Nucleus accumbens (tissue), 56 donors: ENCODE data around the gene FAM120B.
"Not testable (repeated sequence)": the region's sequence is repeated elsewhere in the genome, so short reads cannot be mapped to it uniquely, and the experiment has no call there.

Experiments
- DNase-seq, 56 donors: peaks; one replicate each; lab custom pipeline; 2025; lab: John Stamatoyannopoulos, UW

The FAM120B gene

DNA sequence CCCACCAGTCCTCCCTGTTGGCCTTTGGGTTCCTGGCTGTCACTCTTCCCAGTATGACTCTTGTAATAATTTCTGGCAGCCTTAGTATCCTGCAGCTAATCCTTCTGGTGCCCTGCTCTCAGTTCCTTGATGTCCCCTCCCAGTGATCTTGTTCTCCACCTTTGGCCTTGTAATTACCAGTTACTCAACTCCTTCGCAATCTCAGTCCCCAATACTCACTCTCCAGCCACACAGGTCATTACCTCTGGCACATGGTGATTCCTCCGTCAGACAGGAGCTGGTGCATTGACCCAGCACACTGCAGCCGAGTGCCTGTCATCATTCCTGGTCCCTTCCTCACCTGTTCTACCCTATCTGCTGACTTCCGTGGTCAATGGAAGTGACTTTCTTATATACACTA, 101.4 kb downstream of the FAM120B start:
- no peak for DNase-seq

DNA sequence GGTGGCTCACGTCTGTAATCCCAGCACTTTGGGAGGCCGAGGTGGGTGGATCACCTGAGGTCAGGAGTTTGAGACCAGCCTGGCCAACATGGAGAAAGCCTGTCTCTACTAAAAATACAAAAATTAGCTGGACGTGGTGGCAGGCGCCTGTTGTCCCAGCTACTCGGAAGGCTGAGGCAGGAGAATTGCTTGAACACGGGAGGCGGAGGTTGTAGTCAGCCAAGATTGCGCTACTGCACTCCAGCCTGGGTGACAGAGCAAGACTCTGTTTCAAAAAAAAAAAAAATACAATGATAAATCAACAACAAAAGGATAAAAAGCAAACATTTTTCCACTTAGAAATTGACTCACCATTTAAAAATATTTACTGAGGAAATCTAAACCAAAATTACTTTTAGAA, 103.2 kb downstream of the FAM120B start:
- not testable (repeated sequence) for DNase-seq

DNA sequence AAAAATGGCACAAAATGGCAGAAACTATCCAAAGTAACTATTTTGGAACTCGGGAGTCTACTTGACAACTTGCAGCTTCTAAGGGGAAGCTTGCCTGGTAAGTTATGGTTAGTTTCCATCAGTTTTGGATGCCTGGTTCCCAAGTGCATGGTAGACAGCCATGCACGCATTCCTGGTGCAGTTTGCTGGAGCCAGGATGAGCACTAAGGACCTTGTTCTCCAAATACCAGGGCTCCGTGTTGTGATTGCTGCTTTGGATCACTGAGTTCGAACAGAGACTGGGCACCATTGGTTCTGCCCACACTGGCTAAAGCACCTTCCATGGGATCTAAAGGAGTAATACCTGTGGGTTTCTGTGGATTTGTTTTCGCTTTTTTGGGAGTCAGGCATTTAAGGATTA, 103.7 kb downstream of the FAM120B start:
- no peak for DNase-seq

DNA sequence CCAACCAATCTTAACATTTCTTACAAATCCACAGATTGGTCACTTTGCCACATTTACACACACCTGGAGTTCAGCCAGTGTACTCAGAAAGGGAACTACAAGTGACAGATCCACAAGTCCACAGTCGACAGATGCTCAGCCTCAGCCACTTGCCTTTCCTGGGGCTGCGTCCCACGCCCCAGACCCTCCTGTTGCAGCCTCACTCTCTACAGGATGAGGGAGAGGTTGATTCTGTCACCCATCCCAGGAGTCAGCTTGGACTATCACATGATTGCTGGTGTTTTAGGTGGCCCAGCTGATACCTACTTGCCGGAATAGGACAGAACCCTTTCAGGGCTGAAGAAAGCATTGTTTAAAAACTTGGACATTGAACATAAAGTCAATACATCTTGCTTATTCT, 108.8 kb downstream of the FAM120B start:
- DNase-seq, result no peak

DNA sequence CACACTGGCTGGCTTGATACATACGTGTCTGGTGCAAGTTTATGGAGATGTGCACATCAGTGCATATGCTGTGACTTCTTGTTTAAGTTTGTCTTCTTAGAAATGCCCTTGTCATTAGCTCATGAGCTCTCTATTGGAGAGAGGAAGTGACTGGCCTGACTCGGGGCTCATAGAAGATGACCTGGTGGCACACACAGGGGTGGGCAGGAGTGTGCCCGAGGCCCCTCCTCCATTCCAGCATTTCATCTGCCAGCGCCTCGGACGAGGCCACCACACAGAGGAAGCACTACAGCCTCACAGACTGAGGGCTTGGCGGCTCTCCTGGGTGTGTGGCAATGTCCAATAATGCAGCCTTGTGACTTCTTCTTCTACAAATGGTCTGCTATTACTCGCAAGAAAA, 109.7 kb downstream of the FAM120B start:
- DNase-seq, result no peak

DNA sequence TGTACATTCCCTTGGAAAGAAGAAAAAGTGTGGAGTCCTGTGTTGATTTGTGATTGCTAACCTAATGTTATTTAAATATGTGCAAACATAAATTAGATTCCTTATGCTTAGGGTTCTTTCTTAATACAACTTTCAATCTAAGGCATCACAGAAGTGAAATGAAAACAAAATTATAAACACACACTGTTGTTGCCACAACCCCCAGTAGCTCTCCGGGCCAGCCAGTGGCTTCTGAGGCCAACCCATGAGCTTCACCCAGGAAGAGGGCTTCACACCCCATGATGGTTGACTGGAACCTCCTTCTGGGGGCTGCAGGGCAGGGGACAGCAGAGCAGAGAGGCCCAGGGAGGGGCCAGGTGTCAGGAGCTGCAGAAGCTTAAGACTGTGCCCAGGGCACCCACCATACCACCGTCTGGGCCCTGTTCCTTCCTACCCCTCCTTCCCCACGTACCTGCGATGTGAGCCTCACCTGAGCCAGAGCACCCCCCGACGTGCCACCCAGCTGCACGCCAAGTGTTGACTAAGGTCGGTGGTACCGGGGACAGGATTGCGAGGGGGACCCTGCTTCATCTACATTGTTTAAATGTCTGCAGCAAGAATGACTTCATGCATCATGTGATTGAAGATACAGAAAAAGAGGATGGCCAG, 110.5 kb downstream of the FAM120B start:
- no peak for DNase-seq

DNA sequence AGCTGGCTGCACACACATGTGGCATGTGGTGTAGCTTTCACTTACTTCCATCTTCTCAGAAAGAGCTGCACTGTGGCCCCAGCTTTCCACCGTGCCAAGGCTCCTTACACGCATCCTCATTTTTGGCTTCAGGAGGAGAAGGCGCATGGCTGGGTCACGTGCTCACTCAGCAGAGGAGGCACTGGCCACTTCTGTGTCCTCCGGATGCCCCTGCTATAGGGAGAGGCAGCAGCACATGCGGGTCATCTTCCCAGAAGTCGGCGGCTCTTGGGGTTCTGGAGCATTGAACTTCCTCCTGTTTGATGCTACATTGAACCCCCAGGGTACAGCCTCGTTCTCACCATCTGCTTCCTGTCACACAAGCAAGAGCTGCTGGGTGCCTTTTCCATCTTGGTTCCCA, 111.3 kb downstream of the FAM120B start:
- no peak for DNase-seq

DNA sequence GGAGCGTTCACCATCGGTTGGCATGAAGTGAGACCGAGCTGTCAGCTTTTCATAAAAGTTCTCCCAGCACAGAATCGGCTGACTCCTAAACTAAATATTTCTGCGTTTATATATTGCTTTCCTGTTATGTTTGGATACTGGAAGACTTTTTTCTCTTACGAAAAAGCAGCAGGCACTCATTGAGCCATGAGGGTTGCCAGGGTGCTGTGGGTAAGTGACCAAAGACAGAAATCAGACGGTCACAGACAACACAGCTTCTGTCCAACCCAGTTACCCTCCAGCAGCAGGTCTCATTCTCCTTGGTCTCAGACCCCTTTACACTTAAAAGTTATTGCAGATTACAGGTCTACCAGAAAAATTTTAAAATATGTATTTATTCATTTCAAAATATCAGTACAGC, 113.7 kb downstream of the FAM120B start:
- no peak for DNase-seq

DNA sequence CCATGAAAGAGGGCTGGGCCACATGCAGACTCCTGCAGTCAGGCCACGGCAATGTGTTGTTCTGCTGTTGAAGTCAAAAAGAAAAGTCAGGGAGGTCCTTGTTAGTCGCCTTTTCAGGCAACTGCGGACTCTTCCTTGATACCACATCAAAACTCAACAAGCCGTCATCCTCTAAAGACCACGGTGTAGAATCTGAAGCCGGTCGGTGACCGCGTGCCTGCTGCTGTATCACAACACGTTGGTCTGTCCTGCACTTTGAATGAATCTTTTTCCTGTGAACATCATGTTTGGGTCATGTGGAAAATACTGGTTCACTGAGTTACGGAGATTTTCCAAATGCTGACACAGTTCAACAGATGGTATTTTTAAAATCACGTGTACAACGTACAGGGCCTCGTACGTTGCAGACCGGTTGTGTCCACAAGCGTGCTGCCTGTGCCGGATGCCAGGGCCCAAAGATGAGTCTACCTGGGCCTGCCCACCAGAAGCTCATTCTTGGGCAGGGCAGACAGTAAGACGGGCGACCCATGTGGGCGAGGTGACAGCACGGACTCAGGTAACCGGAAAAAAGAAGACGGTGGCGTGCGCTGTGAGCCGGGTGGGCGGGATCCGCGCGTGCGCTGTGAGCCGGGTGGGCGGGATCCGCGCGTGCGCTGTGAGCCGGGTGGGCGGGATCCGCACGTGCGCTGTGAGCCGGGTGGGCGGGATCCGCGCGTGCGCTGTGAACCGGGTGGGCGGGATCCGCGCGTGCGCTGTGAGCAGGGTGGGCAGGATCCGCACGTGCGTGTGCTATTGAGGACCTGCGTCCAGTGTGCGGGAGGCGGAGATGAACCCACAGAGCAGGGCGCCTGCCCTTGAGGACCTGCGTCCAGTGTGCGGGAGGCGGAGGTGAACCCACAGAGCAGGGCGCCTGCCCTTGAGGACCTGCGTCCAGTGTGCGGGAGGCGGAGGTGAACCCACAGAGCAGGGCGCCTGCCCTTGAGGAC, 114.5 kb downstream of the FAM120B start:
- no peak for DNase-seq

DNA sequence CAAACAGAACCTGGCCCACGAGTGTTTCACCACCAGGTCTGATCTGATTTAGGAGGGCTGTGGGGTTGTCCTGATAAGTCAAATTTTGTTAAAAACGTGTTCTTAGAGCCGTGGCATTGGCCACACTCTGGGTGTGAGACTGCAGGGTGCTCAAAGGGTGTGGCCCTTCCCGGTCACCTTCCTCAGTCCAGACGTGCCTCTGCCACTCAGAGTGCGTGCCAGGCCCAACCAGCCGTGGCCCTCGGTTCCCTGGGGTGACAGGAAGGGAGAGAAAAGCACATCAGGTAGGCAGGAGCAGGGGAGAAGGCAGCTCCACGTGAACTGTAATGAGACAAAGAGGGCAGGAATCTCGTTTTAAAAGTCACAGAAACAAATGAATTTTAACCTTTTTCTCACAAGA, 115.4 kb downstream of the FAM120B start:
- no peak for DNase-seq

DNA sequence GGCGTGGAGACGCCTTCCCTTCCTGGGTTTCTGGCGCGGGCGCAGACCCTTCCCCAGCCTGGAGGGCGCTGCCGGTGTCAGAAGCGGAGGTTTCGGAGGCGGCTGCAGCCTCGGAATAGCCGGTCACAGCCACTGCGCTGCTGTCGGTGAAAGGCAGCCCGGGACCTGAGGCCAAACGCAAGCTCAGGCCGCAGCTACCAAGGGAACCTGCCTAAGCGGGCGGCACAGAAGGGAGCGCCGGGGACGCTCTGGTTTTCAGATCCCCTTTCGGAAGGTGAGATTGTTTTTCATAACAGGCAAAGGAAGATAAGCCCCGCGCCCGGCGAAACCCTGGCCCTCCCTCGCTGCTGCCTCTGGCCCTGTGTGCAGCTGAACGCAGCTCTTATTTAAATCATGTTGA, 116.5 kb downstream of the FAM120B start:
- no peak for DNase-seq

DNA sequence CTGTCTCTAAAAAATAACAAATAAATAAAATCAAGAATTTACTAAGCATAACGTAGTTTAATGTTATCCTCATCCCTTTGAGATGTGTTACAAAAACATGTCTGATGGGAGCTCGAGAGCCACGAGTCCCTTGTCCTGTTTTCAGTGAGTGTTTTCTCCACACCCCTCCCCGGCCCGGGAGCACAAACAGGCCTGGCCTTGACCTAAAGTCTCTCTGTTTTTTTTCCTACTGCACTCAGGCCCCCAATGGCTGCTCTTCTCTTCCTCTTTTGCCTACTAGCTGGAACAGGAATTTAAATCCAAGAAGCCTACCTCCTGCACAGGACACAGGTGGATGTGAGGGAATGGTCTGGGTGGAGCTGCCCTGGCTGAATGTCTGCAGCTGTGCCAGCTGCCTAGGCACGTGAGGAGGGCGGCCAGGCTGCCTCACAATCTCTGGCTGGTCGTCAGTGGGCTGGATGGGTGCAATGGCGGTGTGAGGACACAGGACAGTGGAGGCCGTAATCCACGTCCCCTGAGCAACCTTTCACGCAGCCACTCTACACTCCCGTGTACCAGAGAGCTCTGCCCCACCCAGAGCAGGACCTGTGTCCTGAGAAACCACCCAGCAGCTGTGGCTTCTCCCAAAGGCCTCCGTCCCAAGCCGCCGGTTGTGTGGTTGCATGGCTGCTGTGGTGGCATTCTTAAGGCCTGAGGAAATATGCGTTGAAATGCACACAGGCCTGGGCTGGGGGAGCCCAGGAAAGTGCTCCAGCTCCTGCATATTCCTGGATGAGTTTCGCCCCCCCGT, 117.5 kb downstream of the FAM120B start:
- DNase-seq, result no peak

DNA sequence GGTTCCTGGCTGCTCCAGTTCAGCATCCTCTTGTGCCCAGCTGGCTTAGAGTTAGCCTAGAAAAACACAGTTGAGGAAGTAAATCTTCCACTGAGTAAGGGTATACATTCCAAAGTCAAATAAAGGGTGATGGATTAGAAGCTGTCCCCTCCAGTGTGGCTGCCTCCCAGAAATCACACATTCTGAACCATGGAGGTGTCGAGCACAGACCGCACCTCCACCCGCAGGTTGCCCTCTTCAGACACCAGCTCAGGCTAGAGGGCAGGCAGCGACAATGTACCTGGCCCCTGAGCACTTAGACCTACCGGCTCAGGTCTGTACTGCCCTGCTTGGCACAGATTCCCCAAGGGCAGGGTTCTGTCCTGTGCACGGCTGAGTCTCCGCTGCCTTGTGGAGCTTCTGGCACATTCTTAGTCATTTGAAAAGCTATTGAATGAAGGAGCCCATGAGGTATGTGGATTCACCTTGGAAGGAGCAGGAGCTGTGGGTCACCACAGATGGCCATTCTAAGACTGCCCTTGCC, 118.1 kb downstream of the FAM120B start:
- no peak for DNase-seq

DNA sequence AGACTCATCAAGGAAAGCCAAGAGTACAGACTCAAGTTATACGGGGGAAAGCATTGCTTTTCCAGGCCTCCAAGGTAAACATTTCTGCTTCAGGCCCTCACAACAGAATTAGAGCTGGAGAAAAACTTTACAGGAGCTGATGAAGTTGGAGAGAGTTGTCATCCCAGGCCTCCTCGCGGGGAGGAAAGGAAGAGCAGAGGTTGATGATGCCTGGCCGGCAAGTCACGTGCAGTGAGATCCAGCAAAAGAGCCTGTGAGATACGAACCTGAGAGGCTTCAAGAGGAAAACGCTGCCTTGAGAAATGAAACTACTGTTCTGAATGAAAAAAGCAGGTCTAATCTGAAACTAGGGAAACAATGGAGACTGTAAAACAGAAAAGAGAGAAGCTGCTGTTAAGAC, 122.9 kb downstream of the FAM120B start:
- no peak for DNase-seq

DNA sequence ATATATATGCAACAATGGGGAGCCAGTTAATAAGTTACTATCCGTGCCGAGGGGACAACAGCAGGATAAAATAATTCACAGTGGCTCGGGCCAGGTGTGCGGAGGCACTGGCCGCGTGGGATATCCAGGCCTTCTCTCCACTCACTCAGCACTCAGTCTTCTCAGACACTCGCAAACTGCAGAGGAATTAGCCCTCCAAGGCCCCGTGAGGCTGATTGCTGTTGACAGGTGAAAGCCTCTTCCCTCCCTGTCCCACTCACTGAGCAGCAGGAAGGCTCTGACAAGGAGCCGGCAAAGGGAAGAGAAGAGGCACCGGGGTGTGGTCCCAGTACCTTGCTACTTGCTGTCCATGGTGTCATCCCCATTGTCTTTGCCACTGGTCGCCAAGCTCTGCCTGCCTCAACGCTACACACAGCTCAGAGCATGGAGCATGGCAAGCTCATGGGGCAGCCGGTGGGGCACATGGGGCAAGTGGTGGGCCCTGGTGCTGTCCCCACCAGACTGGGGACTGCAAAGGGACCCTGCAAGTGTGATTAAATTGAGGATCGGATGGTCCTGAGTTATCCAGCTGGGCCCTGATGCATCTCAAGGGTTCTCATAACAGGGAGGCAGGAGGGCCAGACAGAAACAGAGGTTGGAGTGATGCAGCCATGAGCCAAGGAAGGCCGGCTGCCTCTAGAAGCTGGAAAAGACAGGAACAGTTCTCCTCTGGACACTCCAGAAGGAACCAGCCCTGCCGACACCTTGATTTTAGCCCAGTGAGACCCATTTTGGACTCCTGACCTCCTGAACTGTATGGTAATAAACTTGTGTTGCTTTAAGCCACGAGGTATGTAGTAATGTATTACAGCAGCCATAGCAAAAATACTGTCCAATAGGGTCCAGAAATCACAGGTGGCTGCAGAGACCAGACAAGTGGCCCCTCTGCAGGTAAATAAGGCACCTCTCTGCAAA, 126.9 kb downstream of the FAM120B start:
- DNase-seq, result no peak

DNA sequence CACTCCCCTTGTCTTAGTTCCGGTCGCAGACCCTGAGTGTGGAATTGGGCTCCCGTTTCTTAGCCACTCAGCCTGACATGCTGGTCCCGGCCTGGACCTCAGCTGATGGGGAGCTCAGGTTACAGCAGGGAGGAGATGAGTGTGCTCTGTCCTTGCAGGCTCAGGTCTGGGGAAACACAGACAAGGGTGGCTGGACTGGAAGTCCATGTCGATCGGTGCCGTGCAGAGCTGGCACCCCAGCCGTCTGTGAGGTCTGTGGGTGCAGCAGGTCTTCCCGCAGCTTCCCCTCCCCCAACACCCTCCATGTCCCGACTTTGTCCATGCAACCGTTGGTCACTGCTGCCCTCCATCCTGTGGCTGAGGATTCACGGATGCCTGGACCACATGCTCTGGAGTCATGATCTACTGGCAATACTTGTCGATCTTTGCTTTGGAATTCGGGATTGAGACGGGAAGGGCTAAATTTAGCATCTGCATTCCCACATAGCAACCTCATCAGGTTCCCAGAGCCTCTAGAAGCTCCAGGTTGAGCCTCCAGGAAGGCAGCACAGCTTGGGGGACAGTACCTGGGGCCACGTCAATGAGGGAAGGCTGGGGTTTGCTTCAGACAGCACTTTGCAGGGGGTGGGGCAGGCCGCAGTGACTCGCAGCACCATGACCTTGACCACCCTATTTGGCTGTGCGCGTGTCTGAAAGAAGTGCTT, 127.7 kb downstream of the FAM120B start:
- no peak for DNase-seq

DNA sequence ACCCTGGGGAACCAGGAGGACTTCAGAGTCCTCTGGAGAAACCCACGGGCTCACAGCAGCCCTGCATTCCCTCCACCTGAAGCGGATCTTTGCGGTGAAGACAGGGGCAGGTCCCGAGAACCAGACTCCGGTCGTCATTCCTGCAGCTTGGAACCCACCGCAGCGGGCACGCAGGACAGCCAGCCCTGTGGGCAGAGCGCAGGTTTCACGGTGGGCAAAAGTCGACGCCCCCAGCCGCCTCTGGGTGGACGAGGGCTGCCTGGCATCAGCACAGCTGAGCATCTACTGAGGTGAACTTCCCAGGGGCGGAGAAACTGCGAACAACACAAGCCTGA, 128.2 kb downstream of the FAM120B start:
- no peak for DNase-seq

DNA sequence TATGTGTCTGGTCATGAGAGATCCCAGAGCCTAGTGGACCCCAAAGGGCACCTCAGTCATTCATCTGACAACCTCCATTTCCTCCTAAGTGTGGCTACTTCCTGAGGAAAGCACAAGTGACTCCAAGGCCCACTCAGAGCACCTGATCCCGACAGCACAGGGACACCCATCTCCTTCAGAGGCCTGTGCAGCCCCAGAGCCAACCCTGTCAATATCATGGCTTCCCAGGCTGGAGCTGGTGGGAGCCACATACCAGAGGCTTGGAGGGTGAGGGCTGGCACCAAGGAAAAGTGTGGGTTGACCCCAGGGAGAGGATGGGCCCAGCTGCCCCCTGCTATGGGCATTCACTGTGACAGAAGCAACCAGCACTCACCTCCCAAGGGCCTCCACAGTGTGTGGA, 129.2 kb downstream of the FAM120B start:
- no peak for DNase-seq

DNA sequence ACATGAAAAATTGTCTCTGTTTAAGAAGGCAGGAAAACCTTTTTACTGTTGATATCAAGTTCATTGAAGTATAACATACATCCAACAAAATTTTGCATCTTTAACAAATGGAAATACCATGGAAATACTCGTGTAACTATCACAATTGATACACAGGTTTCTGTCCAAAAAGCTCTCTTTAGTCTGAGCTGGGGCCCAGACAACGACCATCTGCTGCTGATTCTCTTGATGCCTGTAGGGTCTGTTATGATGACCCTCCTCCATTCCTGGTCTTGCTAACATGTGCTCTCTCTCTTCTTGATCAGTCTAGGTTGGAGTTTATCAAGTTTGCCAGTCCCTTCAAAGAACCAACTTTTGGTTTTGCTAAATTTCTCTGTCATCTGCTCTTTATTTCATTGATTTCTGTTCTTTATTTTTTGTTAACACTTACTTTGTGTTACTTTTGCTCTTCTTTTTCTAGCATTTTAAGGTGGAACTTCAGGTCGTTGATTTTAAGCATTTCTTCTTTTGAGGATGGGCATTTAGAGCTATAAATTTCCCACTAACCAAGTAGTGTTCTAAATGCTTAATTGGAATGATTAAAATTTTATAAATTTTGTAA, 129.8 kb downstream of the FAM120B start:
- no peak for DNase-seq
